H1 (cell line): ENCODE data around the gene MAPKAP1. TPM values are rescaled to one million over a fixed set of nuclear protein-coding genes. Genes with fewer than 3 reads are reported as not detected.

ENCODE experiments used
- BACH1 ChIP-seq: IDR thresholded peaks from 2 replicates; pipeline ENCODE4 v1.6.1; 2012; ENCODE audit warnings: low read length, improper control_type of control experiment
- EP300 ChIP-seq, 2 experiments: IDR thresholded peaks; 1 replicate in 1 of 2; 2 replicates in 1 of 2; pipeline ENCODE4 v1.6.1; 2011 to 2012; ENCODE audit warnings: low read depth in 2 of 2, low read length in 2 of 2, mild to moderate bottlenecking in 2 of 2, borderline replicate concordance in 1 of 2, inconsistent platforms in 1 of 2, moderate library complexity in 1 of 2
- FOSL1 ChIP-seq: IDR thresholded peaks from 2 replicates; pipeline ENCODE4 v1.6.1; 2011; ENCODE audit warnings: mild to moderate bottlenecking, low read depth, low read length, moderate library complexity; ENCODE audit not compliant: insufficient read depth
- SIRT6 ChIP-seq: IDR thresholded peaks from one replicate; pipeline ENCODE4 v1.7.1; 2012; ENCODE audit warnings: low read length, inconsistent platforms
- polyA plus RNA-seq, 7 experiments: library from polyadenylated mRNA; depleted of rRNA in 3 of 7; stranded (reverse) in 5 of 7; unstranded in 2 of 7; fragments of >200 nt in 5 of 7; fragments of 200-250 nt in 2 of 7; gene quantifications; 1 replicate in 5 of 7; 2 replicates in 1 of 7; 4 replicates in 1 of 7; pipeline versions ENCODE4 v1.2.1 to v1.2.3, GENCODE V29; 2011 to 2013; ENCODE audit warnings: missing spikeins in 2 of 7, mixed read lengths in 2 of 7
- total RNA-seq: library from RNA; stranded (reverse); fragmentation: NEBNext Ultra II Directional; extraction: Animal tissue kit (Norgen Biotek cat#: 25700); gene quantifications from 2 replicates; pipeline ENCODE4 v1.2.1, GENCODE V29; 2021

Gene MAPKAP1
- total and polyA plus RNA-seq, 2 of the 8 experiments (the other 6 are each of a cell fraction or from before 2014, with no cell fraction given), result 79.2 to 140 TPM

GRCh38 chr9:125475385-125475784, 231.6 kb downstream of the MAPKAP1 start (continued):
- TF ChIP-seq SIRT6 (no peak), EP300 (IDR thresholded peaks at IDR 0.05; ENCODE audit: borderline replicate concordance in 1 of 2, low read depth in 2 of 2, low read length in 2 of 2) (no peak), FOSL1 (no peak), BACH1 (no peak)
